H9 (cell line): Measurements from ENCODE around the gene CD1D. TPM values are rescaled to one million over a fixed set of nuclear protein-coding genes. Genes with fewer than 3 reads are reported as not detected.

Experiments
- DNase-seq: peaks from one replicate; pipeline ENCODE4 v3.0.0-alpha.2; 2017
- H2AFZ ChIP-seq: one replicate; pipeline ENCODE4 v1.6.1; 2013; ENCODE audit warnings: mild to moderate bottlenecking, low read length, control low read depth, moderate library complexity
- H2AK5ac ChIP-seq: 2 replicates; pipeline ENCODE4 v1.6.1; 2013; ENCODE audit warnings: low read length, control low read depth, mixed read lengths; ENCODE audit not compliant: insufficient read length
- H2BK120ac ChIP-seq: one replicate; pipeline ENCODE4 v1.6.1; 2013; ENCODE audit warnings: low read depth, mild to moderate bottlenecking, low read length, control low read depth, inconsistent platforms; ENCODE audit not compliant: poor library complexity, severe bottlenecking
- H2BK12ac ChIP-seq: 2 replicates; pipeline ENCODE4 v1.6.1; 2013; ENCODE audit warnings: low read length, control low read depth, mixed read lengths, low read depth; ENCODE audit not compliant: insufficient read length
- H2BK15ac ChIP-seq: 2 replicates; pipeline ENCODE4 v1.6.1; 2013; ENCODE audit warnings: low read depth, low read length, control low read depth
- H2BK20ac ChIP-seq: one replicate; pipeline ENCODE4 v1.6.1; 2013; ENCODE audit warnings: low read depth, mild to moderate bottlenecking, low read length, control low read depth, inconsistent platforms; ENCODE audit not compliant: poor library complexity, severe bottlenecking
- H2BK5ac ChIP-seq: 2 replicates; pipeline ENCODE4 v1.6.1; 2013; ENCODE audit warnings: low read length, control low read depth, mixed read lengths; ENCODE audit not compliant: insufficient read length
- H3K14ac ChIP-seq: 2 replicates; pipeline ENCODE4 v1.6.1; 2013; ENCODE audit warnings: low read length, control low read depth; ENCODE audit not compliant: insufficient read depth
- H3K18ac ChIP-seq: 2 replicates; pipeline ENCODE4 v1.6.1; 2013; ENCODE audit warnings: low read depth, mild to moderate bottlenecking, mixed read lengths, low read length, control low read depth; ENCODE audit not compliant: insufficient read length
- H3K23ac ChIP-seq: 2 replicates; pipeline ENCODE4 v1.6.1; 2013; ENCODE audit warnings: low read length, control low read depth, mixed read lengths, low read depth; ENCODE audit not compliant: insufficient read length
- H3K23me2 ChIP-seq: 2 replicates; pipeline ENCODE4 v1.6.1; 2013; ENCODE audit warnings: low read depth, mild to moderate bottlenecking, mixed read lengths, low read length, control low read depth; ENCODE audit not compliant: insufficient read length, poor library complexity, severe bottlenecking
- H3K27ac ChIP-seq: 2 replicates; pipeline ENCODE4 v1.5.1; 2013; ENCODE audit warnings: low read length, control low read depth, mixed read lengths, low read depth; ENCODE audit not compliant: insufficient read length
- H3K27me3 ChIP-seq: 2 replicates; pipeline ENCODE4 v1.6.1; 2013; ENCODE audit warnings: low read length, control low read depth, inconsistent platforms; ENCODE audit not compliant: insufficient read depth
- H3K4ac ChIP-seq: 2 replicates; pipeline ENCODE4 v1.6.1; 2013; ENCODE audit warnings: low read depth, mild to moderate bottlenecking, control low read depth, inconsistent platforms, low read length, moderate library complexity
- H3K4me1 ChIP-seq: 2 replicates; pipeline ENCODE4 v1.6.1; 2013; ENCODE audit warnings: low read length, control low read depth, inconsistent platforms; ENCODE audit not compliant: insufficient read depth
- H3K4me2 ChIP-seq: 2 replicates; pipeline ENCODE4 v1.6.1; 2013; ENCODE audit warnings: low read length, control low read depth, mixed read lengths; ENCODE audit not compliant: insufficient read length, insufficient read depth
- H3K56ac ChIP-seq: 2 replicates; pipeline ENCODE4 v1.6.1; 2013; ENCODE audit warnings: low read depth, mild to moderate bottlenecking, mixed read lengths, low read length, control low read depth; ENCODE audit not compliant: insufficient read length
- H3K79me1 ChIP-seq: 2 replicates; pipeline ENCODE4 v1.6.1; 2013; ENCODE audit warnings: low read depth, mild to moderate bottlenecking, moderate library complexity, low read length, control low read depth, inconsistent platforms; ENCODE audit not compliant: insufficient read depth, poor library complexity, severe bottlenecking
- H3K79me2 ChIP-seq: 2 replicates; pipeline ENCODE4 v1.6.1; 2013; ENCODE audit warnings: low read length, control low read depth, inconsistent platforms; ENCODE audit not compliant: insufficient read depth
- H3K9ac ChIP-seq: 2 replicates; pipeline ENCODE4 v1.6.1; 2013; ENCODE audit warnings: low read length, control low read depth, mixed read lengths; ENCODE audit not compliant: insufficient read length; ENCODE audit errors: extremely low read depth
- H3K9me3 ChIP-seq: one replicate; pipeline ENCODE4 v1.6.1; 2013; ENCODE audit warnings: low read depth, low read length, inconsistent platforms; ENCODE audit not compliant: control insufficient read depth
- H3T11ph ChIP-seq: one replicate; pipeline ENCODE4 v1.6.1; 2013; ENCODE audit warnings: mild to moderate bottlenecking, low read length, control low read depth, inconsistent platforms
- H4K20me1 ChIP-seq: one replicate; pipeline ENCODE4 v1.6.1; 2013; ENCODE audit not compliant: control insufficient read depth, insufficient read length, insufficient read depth
- H4K5ac ChIP-seq: 2 replicates; pipeline ENCODE4 v1.6.1; 2013; ENCODE audit warnings: low read depth, mild to moderate bottlenecking, mixed read lengths, low read length, control low read depth; ENCODE audit not compliant: insufficient read length
- H4K8ac ChIP-seq: replicated peaks from 2 replicates; pipeline ENCODE4 v1.6.1; 2013; ENCODE audit warnings: low read length, control low read depth, mixed read lengths, low read depth; ENCODE audit not compliant: insufficient read length
- H4K91ac ChIP-seq: 2 replicates; pipeline ENCODE4 v1.6.1; 2013; ENCODE audit warnings: low read depth, mild to moderate bottlenecking, moderate library complexity, mixed read lengths, low read length, control low read depth; ENCODE audit not compliant: insufficient read length
- H3K27ac Mint-ChIP-seq, 3 experiments: 2 replicates in 2 of 3; 3 replicates in 1 of 3; pipeline ENCODE4 v1.8.0; 2020 to 2021; ENCODE audit warnings: mixed read lengths in 3 of 3, mild to moderate bottlenecking in 1 of 3, moderate library complexity in 1 of 3
- H3K27me3 Mint-ChIP-seq: 2 replicates; pipeline ENCODE4 v1.8.0; 2021; ENCODE audit warnings: low read depth, mild to moderate bottlenecking, moderate library complexity, mixed read lengths
- H3K36me3 Mint-ChIP-seq, 3 experiments: 2 replicates in 2 of 3; 3 replicates in 1 of 3; pipeline ENCODE4 v1.8.0; 2020 to 2021; ENCODE audit warnings: low read depth in 3 of 3, mixed read lengths in 3 of 3; ENCODE audit not compliant: insufficient read depth in 1 of 3
- H3K4me1 Mint-ChIP-seq, 2 experiments: 2 replicates each; pipeline ENCODE4 v1.8.0; 2020; ENCODE audit warnings: mixed read lengths in 2 of 2
- H3K4me3 Mint-ChIP-seq, 2 experiments: 2 replicates in 1 of 2; 3 replicates in 1 of 2; pipeline ENCODE4 v1.8.0; 2020 to 2021; ENCODE audit warnings: mild to moderate bottlenecking in 2 of 2, mixed read lengths in 2 of 2, moderate library complexity in 1 of 2
- H3K9me3 Mint-ChIP-seq, 2 experiments: 2 replicates in 1 of 2; 3 replicates in 1 of 2; pipeline ENCODE4 v1.8.0; 2020; ENCODE audit warnings: mild to moderate bottlenecking in 2 of 2, mixed read lengths in 2 of 2, moderate library complexity in 1 of 2
- CTCF ChIP-seq: fragments of 200-600 bp; sonication (generic); conservative IDR thresholded peaks from 3 replicates; pipeline ENCODE4 v1.8.0; 2021; ENCODE audit warnings: antibody characterized with exemption, mild to moderate bottlenecking
- WGBS: extraction: QIAGEN DNeasy Blood & Tissue Kit; methylation state at CpG from one replicate; pipeline ENCODE4 v1.1.7; 2013; ENCODE audit warnings: missing lambda C conversion rate, low lambda C conversion rate, mixed read lengths; ENCODE audit not compliant: insufficient read length; ENCODE audit errors: extremely low coverage; 5-methylcytosine and 5-hydroxymethylcytosine counted together
- total RNA-seq: library from RNA; stranded (reverse); gene quantifications from 2 replicates; pipeline ENCODE4 v1.2.1, GENCODE V29; 2021

Gene CD1D
- total RNA-seq, 1 experiment from 2014 or later = 0.98 TPM

- Histone ChIP-seq H3K4me2 (peak overlapping the region; percentile 38), H2BK5ac (no peak overlapping the region), H4K91ac (no peak overlapping the region), H3K4ac (no peak overlapping the region), H3K23me2 (peaks cover 12% of the 10 kb centered on the region), H3K9ac (no peak overlapping the region), H3K18ac (no peak overlapping the region), H2BK15ac (no peak overlapping the region), H4K8ac (no peak overlapping the region), H3K27ac (no peak overlapping the region), H3K9me3 (no peaks in the 10 kb centered on the region), H2BK120ac (no peak overlapping the region), H3K27me3 (peaks cover 34% of the 10 kb centered on the region), H2BK12ac (no peak overlapping the region), H3K79me1 (no peaks in the 10 kb centered on the region), H3K79me2 (no peaks in the 10 kb centered on the region), H4K5ac (no peak overlapping the region), H4K20me1 (no peaks in the 10 kb centered on the region), H3K14ac (no peak overlapping the region), H2AFZ (no peak overlapping the region), H3K23ac (no peak overlapping the region), H3K4me1 (peaks cover 4% of the 10 kb centered on the region; the same call in 1 of the 2 replicates), H3K56ac (no peak overlapping the region), H3T11ph (no peak overlapping the region), H2AK5ac (no peak overlapping the region), H2BK20ac (no peak overlapping the region)
- Mint-ChIP-seq H3K4me3 (peak overlapping the region in 1 of 2 experiments; percentile 47; a peak in 3 of 5 replicates), H3K4me1 (peaks cover 24 to 25% of the 10 kb centered on the region in 2 experiments), H3K9me3 (no peaks in the 10 kb centered on the region), H3K27ac (no peak overlapping the region), H3K36me3 (no peaks in the 10 kb centered on the region), H3K27me3 (peaks cover 76% of the 10 kb centered on the region)
- no peak for TF ChIP-seq CTCF
- WGBS = no CpG with 5 or more reads among the region's 34 CpGs
- DNase-seq = peak; percentile 95
These were observed 2.8 kb upstream of the CD1D start for GRCh38 chr1:158177700-158178450.
